ENCODE measurements around the gene CCNG1.
"Not testable (repeated sequence)": the region's sequence is repeated elsewhere in the genome, so short reads cannot be mapped to it uniquely, and the experiment has no call there.

The CCNG1 gene, protein sequence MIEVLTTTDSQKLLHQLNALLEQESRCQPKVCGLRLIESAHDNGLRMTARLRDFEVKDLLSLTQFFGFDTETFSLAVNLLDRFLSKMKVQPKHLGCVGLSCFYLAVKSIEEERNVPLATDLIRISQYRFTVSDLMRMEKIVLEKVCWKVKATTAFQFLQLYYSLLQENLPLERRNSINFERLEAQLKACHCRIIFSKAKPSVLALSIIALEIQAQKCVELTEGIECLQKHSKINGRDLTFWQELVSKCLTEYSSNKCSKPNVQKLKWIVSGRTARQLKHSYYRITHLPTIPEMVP

DNA sequence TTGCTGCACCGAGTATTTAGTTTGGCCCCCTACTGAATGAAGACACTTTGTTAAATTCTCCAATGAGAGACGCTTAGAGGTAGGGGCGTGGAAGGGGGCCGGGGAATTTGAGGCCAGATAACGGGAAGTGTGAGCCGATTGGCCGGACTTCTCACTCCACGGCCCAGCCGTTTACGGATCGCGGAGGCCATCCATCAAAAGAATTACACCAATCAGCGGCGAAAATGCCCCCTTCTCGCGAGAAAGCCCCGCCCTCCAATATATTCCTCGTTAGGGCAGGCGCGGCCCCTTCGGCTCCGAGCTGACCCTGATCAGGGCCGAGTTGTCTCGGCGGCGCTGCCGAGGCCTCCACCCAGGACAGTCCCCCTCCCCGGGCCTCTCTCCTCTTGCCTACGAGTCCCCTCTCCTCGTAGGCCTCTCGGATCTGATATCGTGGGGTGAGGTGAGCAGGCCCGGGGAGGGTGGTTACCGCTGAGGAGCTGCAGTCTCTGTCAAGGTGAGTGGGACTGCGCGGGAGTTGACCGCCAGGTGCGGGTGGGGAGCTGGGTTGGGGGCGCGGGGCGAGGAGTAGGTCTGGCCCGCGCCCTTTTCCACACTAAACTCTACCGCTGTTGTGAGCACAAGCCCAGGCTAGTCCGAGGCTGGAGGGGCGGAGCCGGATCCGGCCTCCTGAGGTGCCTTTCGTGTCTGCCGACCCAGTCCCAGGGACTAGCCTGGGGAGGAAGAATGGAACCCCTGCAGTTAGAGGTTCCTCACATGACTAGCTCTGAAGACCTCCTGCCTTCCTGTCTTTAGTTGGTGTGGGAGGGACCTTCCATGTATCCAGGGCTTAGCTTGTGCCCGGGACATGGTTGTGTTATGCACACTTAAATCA, at the start of gene CCNG1:
Gene CCNG1 (plus strand): TSS at position 287 of the 874 bp plus-strand sequence. CDS start 1,662 bp downstream, outside the sequence.
- Histone ChIP-seq H3K36me3 (ENCODE audit: control insufficient read depth, insufficient read depth, low read length) (peaks cover 4% of the 10 kb centered on the region), H3K4me3 (ENCODE audit: low read length) (peak within 1 kb of the TSS; percentile 91), H3K27me3 (ENCODE audit: control insufficient read depth, insufficient read depth, low read length) (no peaks in the 10 kb centered on the region), H3K4me1 (ENCODE audit: control insufficient read depth, insufficient read depth, low read length) (peaks cover 9% of the 10 kb centered on the region), H3K27ac (ENCODE audit: low read depth, low read length) (peak within 1 kb of the TSS; percentile 87), H3K9ac (ENCODE audit: low read length) (peak within 1 kb of the TSS; percentile 81)

DNA sequence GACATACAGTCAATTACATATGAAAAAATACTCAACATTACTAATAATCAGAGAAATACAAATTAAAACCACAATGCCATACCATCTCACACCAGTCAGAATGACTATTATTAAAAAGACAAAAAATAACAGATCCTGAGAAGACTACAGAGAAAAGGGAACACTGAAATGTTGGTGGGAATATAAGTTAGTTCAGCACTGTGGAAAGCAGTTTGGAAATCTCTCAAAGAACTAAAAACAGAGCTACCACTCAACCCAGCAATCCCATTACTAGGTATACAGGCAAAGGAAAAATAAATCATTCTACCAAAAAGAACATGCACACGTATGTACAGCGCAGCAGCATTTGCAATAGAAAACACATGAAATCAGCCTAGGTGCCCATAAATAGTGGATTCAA, 41.6 kb upstream of the CCNG1 start:
- Histone ChIP-seq H3K36me3 (ENCODE audit: control insufficient read depth, insufficient read depth, low read length) (no peaks in the 10 kb centered on the region), H3K4me3 (ENCODE audit: low read length) (no peak overlapping the region), H3K4me1 (ENCODE audit: control insufficient read depth, insufficient read depth, low read length) (no peaks in the 10 kb centered on the region), H3K27ac (ENCODE audit: low read depth, low read length) (no peak overlapping the region), H3K27me3 (ENCODE audit: control insufficient read depth, insufficient read depth, low read length) (no peaks in the 10 kb centered on the region), H3K9ac (ENCODE audit: low read length) (no peak overlapping the region)

DNA sequence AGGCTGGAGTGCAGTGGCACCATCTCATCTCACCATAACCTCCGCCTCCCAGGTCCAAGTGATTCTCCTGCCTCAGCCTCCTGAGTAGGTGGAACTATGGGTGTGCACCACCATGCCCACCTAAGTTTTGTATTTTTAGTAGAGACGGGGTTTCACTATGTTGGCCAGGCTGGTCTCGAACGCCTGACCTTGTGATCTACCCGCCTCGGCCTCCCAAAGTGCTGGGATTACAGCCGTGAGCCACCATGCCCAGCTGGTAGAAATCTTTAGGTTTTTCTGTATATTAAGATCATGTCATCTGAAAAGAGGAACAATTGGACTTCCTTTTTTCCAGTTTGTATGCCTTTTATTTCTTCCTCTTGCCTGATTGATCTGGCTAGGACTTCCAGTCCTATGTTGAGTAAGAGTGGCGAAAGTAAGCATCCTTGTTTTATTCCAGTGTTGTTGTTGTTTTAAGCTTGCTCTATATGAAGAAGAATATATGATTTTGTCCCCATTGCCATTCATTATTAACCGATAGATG, 40.5 kb upstream of the CCNG1 start:
- not testable (repeated sequence) for H3K36me3 ChIP-seq (ENCODE audit: control insufficient read depth, insufficient read depth, low read length); H3K9ac ChIP-seq (ENCODE audit: low read length); H3K4me3 ChIP-seq (ENCODE audit: low read length); H3K27me3 ChIP-seq (ENCODE audit: control insufficient read depth, insufficient read depth, low read length); H3K4me1 ChIP-seq (ENCODE audit: control insufficient read depth, insufficient read depth, low read length); H3K27ac ChIP-seq (ENCODE audit: low read depth, low read length)

DNA sequence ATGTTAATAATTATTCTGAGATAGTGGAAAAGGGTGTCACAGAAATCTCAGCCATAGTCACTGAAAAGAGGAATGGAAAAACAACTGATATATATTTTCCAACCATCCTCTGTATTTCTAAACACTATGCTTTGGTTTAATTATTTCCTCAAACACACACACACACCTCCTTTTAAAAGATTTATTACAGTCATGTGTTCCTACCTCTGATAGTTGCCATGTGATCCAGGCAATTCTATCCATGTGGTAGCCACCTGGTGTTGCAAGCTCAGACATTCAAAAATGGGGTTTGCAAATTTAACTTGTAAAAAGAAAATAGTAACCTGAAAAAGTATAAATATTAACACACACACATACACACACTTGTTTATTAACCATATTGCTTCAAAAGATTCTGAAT, 40.0 kb upstream of the CCNG1 start:
- no peak overlapping the region for H3K4me3 ChIP-seq (ENCODE audit: low read length)
- H3K9ac ChIP-seq (ENCODE audit: low read length): no peak overlapping the region
- no peaks in the 10 kb centered on the region for H3K36me3 ChIP-seq (ENCODE audit: control insufficient read depth, insufficient read depth, low read length)
- H3K4me1 ChIP-seq (ENCODE audit: control insufficient read depth, insufficient read depth, low read length): no peaks in the 10 kb centered on the region
- no peak overlapping the region for H3K27ac ChIP-seq (ENCODE audit: low read depth, low read length)
- H3K27me3 ChIP-seq (ENCODE audit: control insufficient read depth, insufficient read depth, low read length): no peaks in the 10 kb centered on the region

DNA sequence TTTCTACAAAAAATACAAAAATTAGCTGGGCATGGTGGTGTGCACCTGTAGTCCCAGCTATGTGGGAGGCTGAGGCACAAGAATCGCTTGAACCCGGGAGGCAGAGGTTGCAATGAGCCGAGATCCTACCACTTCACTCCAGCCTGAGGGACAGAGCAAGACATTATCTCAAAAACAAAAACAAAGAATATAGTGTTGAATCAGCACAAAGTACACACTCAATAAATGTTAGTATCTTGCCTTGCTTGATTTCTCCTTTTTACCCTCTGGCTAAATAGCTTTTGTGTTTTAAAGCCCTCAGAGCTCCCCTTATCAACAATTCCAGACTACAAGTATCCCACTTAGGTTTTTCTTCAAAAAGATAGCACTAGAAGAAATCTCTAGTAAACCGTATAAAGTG, 37.5 kb upstream of the CCNG1 start:
- Histone ChIP-seq H3K27me3 (ENCODE audit: control insufficient read depth, insufficient read depth, low read length) (no peaks in the 10 kb centered on the region), H3K9ac (ENCODE audit: low read length) (no peak overlapping the region)

DNA sequence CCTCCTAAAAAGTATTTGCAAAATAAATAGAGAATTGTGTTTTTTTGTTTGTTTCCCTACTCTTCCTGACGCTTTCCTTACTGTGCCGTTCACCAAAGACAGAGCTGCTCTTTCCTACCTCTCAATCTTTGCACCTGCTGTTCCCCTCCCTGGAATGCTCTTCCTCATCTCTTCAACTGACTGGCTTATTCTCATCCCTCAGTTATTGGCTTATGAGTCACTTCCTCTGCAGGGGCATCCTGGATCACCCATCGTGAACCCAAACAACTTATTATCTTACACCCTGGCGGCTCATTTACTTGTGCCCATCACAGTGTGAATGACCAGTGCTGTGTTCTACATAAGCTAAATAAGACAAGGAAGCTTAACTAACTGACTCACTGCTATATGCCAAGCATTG, 36.1 kb upstream of the CCNG1 start:
- Histone ChIP-seq H3K4me1 (ENCODE audit: control insufficient read depth, insufficient read depth, low read length) (no peaks in the 10 kb centered on the region), H3K4me3 (ENCODE audit: low read length) (no peak overlapping the region), H3K27ac (ENCODE audit: low read depth, low read length) (no peak overlapping the region), H3K9ac (ENCODE audit: low read length) (no peak overlapping the region), H3K36me3 (ENCODE audit: control insufficient read depth, insufficient read depth, low read length) (no peaks in the 10 kb centered on the region), H3K27me3 (ENCODE audit: control insufficient read depth, insufficient read depth, low read length) (no peaks in the 10 kb centered on the region)

More for the DNA sequence above, 37.5 kb upstream of the CCNG1 start:
- Histone ChIP-seq H3K4me1 (ENCODE audit: control insufficient read depth, insufficient read depth, low read length) (no peaks in the 10 kb centered on the region), H3K27ac (ENCODE audit: low read depth, low read length) (no peak overlapping the region), H3K36me3 (ENCODE audit: control insufficient read depth, insufficient read depth, low read length) (no peaks in the 10 kb centered on the region), H3K4me3 (ENCODE audit: low read length) (no peak overlapping the region)

DNA sequence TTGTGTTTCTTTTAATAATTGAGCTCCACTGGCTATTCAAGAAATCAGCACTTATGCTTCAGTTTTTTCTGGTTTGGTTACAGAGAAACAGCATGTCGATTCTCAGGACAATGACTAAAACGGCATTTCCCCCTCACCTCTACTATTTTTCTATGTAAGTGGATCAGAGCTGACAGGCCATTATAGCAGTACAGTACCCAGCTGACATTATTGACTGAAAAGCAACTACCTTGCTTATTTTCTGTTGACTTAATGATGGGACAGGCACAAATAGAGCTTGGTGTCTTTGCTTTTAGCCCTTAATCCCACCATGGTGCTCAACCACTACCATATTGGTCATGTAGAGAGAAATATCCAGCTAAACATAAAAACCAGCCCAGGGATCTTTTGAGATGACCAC, 35.4 kb upstream of the CCNG1 start:
- H3K36me3 ChIP-seq (ENCODE audit: control insufficient read depth, insufficient read depth, low read length): no peaks in the 10 kb centered on the region
- no peak overlapping the region for H3K4me3 ChIP-seq (ENCODE audit: low read length)
- H3K9ac ChIP-seq (ENCODE audit: low read length): no peak overlapping the region

DNA sequence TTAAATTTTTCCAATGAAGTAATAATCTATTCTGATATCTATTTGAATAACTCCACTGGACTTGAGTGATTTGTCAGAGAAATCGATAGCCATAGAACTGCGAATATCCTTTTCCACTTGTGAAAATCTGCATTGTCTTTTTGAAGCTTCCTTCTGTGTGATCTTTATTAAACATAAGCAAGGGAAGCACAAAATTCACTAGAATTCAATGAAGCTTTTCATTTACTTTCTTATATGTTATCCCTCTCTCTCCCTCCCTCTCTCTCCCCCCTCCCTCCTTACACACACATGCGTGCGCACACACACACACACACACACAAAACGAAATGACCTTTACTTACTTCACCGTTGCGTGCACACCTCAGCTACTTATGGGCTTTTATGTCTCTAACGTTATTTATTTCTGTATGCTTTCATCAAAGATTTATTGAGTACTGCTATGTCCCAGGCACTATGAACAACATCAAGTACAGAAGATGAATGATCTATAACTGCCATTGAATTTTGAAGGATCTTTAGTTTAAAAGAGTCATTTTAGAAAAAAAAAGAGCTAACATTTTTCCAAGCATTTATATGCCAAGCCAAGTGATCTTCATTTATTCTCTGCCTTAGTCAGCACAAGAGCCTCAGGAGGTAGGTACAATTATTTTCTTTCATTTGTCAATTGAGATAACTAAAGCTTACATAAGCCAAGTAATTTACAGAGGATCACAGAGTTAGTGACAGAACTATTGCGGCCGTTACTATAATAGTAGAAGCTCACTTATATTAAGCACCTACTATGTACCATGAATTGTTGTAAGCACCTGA, 32.8 kb upstream of the CCNG1 start:
- no peaks in the 10 kb centered on the region for H3K27me3 ChIP-seq (ENCODE audit: control insufficient read depth, insufficient read depth, low read length)
- no peak overlapping the region for H3K9ac ChIP-seq (ENCODE audit: low read length)
- no peaks in the 10 kb centered on the region for H3K36me3 ChIP-seq (ENCODE audit: control insufficient read depth, insufficient read depth, low read length)
- no peaks in the 10 kb centered on the region for H3K4me1 ChIP-seq (ENCODE audit: control insufficient read depth, insufficient read depth, low read length)
- no peak overlapping the region for H3K27ac ChIP-seq (ENCODE audit: low read depth, low read length)
- H3K4me3 ChIP-seq (ENCODE audit: low read length): no peak overlapping the region

More for the DNA sequence above, 35.4 kb upstream of the CCNG1 start:
- H3K27ac ChIP-seq (ENCODE audit: low read depth, low read length): no peak overlapping the region
- H3K27me3 ChIP-seq (ENCODE audit: control insufficient read depth, insufficient read depth, low read length): no peaks in the 10 kb centered on the region
- no peaks in the 10 kb centered on the region for H3K4me1 ChIP-seq (ENCODE audit: control insufficient read depth, insufficient read depth, low read length)

DNA sequence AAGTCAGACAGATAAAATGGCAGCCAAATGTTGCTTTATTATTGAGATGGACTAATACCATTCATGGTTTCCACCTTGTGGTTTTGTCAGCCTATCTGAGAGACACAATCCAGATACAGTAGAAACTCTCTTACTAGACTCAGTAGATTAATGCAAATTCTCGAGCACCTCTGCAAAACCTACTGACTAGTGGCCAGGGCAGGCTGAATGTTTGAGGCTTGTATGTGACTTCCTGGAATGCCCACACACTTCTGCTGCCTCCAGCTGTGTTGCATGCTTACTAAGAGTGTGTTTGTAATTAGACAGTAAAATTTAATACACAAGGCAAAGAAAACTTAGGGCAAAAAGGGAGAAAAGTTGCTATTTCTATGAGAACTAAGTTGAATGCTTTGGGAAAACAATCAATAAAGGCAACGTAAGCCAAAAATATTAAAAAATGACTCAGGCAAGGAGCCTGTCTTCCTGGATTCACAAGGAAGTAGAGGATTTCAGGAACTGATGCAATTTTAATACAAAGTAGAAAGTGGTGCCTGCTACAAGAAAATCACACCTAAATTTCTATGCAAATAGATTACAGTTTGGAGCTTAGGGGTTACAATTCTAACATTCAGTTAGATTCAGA, 30.2 kb upstream of the CCNG1 start:
- no peak overlapping the region for H3K4me3 ChIP-seq (ENCODE audit: low read length)
- no peaks in the 10 kb centered on the region for H3K4me1 ChIP-seq (ENCODE audit: control insufficient read depth, insufficient read depth, low read length)
- no peak overlapping the region for H3K27ac ChIP-seq (ENCODE audit: low read depth, low read length)
- H3K36me3 ChIP-seq (ENCODE audit: control insufficient read depth, insufficient read depth, low read length): no peaks in the 10 kb centered on the region
- no peaks in the 10 kb centered on the region for H3K27me3 ChIP-seq (ENCODE audit: control insufficient read depth, insufficient read depth, low read length)
- H3K9ac ChIP-seq (ENCODE audit: low read length): no peak overlapping the region

DNA sequence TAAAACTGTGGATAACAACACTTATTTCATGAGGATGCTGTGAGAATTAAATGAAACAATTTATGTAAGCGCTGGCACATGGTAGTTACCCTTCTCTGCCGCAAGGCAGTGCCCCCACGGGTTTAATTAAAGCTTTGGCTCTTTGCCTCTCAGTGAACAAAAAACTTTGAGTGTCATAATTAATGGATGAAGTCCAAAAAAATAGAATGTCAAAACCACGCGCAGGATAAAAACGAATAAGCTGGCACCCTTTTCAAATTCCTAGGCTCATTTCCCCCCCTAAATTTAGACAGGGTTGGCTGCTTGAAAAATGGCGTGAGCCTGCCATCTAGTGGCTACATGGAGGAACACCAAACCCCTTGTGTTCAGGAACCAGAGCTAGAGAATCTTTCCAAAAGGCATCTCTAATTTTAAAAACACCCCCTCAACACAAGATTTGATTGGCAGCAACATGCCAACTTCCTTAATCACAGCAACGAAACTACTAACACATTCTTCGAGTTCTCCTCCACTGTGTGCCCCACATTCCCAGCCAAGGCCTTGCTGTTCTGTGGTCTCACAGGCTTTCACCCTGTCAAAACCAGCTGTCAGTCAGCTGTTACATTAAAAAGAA, 29.0 kb upstream of the CCNG1 start:
- no peak overlapping the region for H3K9ac ChIP-seq (ENCODE audit: low read length)

DNA sequence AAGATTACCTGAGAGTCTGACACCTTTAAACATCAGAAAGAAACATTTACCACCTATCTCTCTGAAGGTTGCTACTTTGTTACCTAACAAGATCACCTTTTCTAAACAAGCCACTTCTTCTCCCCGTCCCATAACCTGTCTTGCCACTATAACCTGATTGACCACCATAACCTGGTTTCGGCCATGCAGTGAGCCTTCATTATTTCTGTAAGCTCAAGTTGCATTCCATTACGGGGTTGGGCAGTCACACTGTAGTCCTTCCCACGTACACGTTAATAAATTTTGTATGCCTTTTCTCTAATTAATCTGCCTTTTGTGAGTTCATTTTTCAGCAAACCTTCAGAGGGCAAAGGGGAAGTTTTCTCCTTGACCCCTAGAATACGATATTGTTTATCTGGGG, 28.0 kb upstream of the CCNG1 start:
- no peaks in the 10 kb centered on the region for H3K4me1 ChIP-seq (ENCODE audit: control insufficient read depth, insufficient read depth, low read length)
- no peaks in the 10 kb centered on the region for H3K36me3 ChIP-seq (ENCODE audit: control insufficient read depth, insufficient read depth, low read length)
- no peak overlapping the region for H3K4me3 ChIP-seq (ENCODE audit: low read length)
- no peak overlapping the region for H3K9ac ChIP-seq (ENCODE audit: low read length)
- H3K27ac ChIP-seq (ENCODE audit: low read depth, low read length): no peak overlapping the region
- H3K27me3 ChIP-seq (ENCODE audit: control insufficient read depth, insufficient read depth, low read length): no peaks in the 10 kb centered on the region

More for the DNA sequence above, 29.0 kb upstream of the CCNG1 start:
- H3K4me1 ChIP-seq (ENCODE audit: control insufficient read depth, insufficient read depth, low read length): no peaks in the 10 kb centered on the region
- H3K4me3 ChIP-seq (ENCODE audit: low read length): no peak overlapping the region
- no peak overlapping the region for H3K27ac ChIP-seq (ENCODE audit: low read depth, low read length)
- H3K27me3 ChIP-seq (ENCODE audit: control insufficient read depth, insufficient read depth, low read length): no peaks in the 10 kb centered on the region
- H3K36me3 ChIP-seq (ENCODE audit: control insufficient read depth, insufficient read depth, low read length): no peaks in the 10 kb centered on the region
